Cardiac fibroblast (primary cell): Measurements from ENCODE around the gene MRGPRF.

Experiments used
- DNase-seq, 2 donors: peaks; one replicate each; pipeline versions ENCODE4 v3.0.0 to v3.0.0-alpha.2; 2010; ENCODE audit warnings: low read depth in 2 of 2
- H3K4me3 ChIP-seq, 2 donors: replicated peaks in 1 of 2; 1 replicate in 1 of 2; 2 replicates in 1 of 2; pipeline ENCODE4 v1.5.1; 2011; ENCODE audit warnings: low read depth in 2 of 2, low read length in 2 of 2, mild to moderate bottlenecking in 2 of 2, moderate library complexity in 1 of 2
- CTCF ChIP-seq: IDR thresholded peaks from one replicate; pipeline ENCODE4 v1.5.1; 2011; ENCODE audit warnings: low read depth, mild to moderate bottlenecking, low read length, inconsistent platforms

The MRGPRF gene

GRCh38 chr11:69010361-69010891, 2.6 kb downstream of the MRGPRF start:
- H3K4me3 ChIP-seq: peak overlapping the region; percentile 5 to 26
- no peak for TF ChIP-seq CTCF
- no peak for DNase-seq

GRCh38 chr11:69009441-69010211, 3.4 kb downstream of the MRGPRF start:
- no peak for DNase-seq
- no peak for TF ChIP-seq CTCF
- no peak overlapping the region for H3K4me3 ChIP-seq

- H3K4me3 ChIP-seq: no peak overlapping the region
- TF ChIP-seq CTCF: no peak
- DNase-seq: peak; percentile 94 to 97
These were observed 4.2 kb downstream of the MRGPRF start for GRCh38 chr11:69008737-69009440.

- TF ChIP-seq CTCF: no peak
- no peak overlapping the region for H3K4me3 ChIP-seq
- DNase-seq: peak in 1 of 2 donors; percentile 25
These were observed 5.1 kb downstream of the MRGPRF start for GRCh38 chr11:69007975-69008381.

GRCh38 chr11:69006816-69007215, 6.2 kb downstream of the MRGPRF start:
- no peak overlapping the region for H3K4me3 ChIP-seq
- DNase-seq: no peak
- TF ChIP-seq CTCF: no peak

- TF ChIP-seq CTCF: no peak
- DNase-seq: no peak
- H3K4me3 ChIP-seq: no peak overlapping the region
These were observed 7.2 kb downstream of the MRGPRF start for GRCh38 chr11:69005631-69006368.
